Subcutaneous abdominal adipose tissue (tissue), 5 donors: Measurements from ENCODE around the gene MALAT1.
A peak's percentile ranks its signal among the peaks of the same experiment; 100 is the strongest.

Experiments
- H3K27ac ChIP-seq: one replicate; pipeline ENCODE4 v1.7.0; 2013; ENCODE audit warnings: low read depth, mild to moderate bottlenecking, inconsistent platforms, low read length, moderate library complexity
- H3K27me3 ChIP-seq, 5 donors: one replicate each; pipeline ENCODE4 v1.7.0; 2013; ENCODE audit warnings: low read length in 5 of 5, inconsistent platforms in 1 of 5; ENCODE audit not compliant: control insufficient read depth in 5 of 5, insufficient read depth in 4 of 5
- H3K36me3 ChIP-seq, 5 donors: one replicate each; pipeline ENCODE4 v1.7.0; 2013; ENCODE audit warnings: low read length in 5 of 5; ENCODE audit not compliant: control insufficient read depth in 5 of 5, insufficient read depth in 5 of 5
- H3K4me1 ChIP-seq, 5 donors: one replicate each; pipeline ENCODE4 v1.7.0; 2013; ENCODE audit warnings: low read length in 5 of 5, mild to moderate bottlenecking in 3 of 5, moderate library complexity in 1 of 5; ENCODE audit not compliant: control insufficient read depth in 5 of 5, insufficient read depth in 5 of 5
- H3K4me3 ChIP-seq, 5 donors: one replicate each; pipeline ENCODE4 v1.7.0; 2013; ENCODE audit warnings: low read length in 5 of 5, low read depth in 1 of 5
- H3K9ac ChIP-seq, 5 donors: one replicate each; pipeline ENCODE4 v1.7.0; 2013; ENCODE audit warnings: low read length in 5 of 5, mild to moderate bottlenecking in 4 of 5, moderate library complexity in 3 of 5
- H3K9me3 ChIP-seq, 5 donors: one replicate each; pipeline ENCODE4 v1.7.0; 2013; ENCODE audit warnings: low read length in 5 of 5; ENCODE audit not compliant: control insufficient read depth in 5 of 5
- donor health status: healthy.
- donor health status: healthy.
- donor health status: healthy.
- donor health status: healthy.
- donor health status: healthy.

Gene MALAT1

DNA sequence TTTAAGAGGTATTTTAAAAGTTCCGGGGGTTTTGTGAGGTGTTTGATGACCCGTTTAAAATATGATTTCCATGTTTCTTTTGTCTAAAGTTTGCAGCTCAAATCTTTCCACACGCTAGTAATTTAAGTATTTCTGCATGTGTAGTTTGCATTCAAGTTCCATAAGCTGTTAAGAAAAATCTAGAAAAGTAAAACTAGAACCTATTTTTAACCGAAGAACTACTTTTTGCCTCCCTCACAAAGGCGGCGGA lies 193 bp upstream of the MALAT1 start:
- no peaks in the 10 kb centered on the region for H3K9me3 ChIP-seq
- H3K27ac ChIP-seq = peak overlapping the region; percentile 99
- H3K4me3 ChIP-seq = peak overlapping the region; percentile 82 to 100 (median 100)
- peaks cover 11 to 53% (median 43%) of the 10 kb centered on the region in 5 donors for H3K4me1 ChIP-seq
- peak overlapping the region; percentile 97 to 100 (median 100) for H3K9ac ChIP-seq
- H3K27me3 ChIP-seq = no peaks in the 10 kb centered on the region
- H3K36me3 ChIP-seq = peaks cover 22 to 36% (median 25%) of the 10 kb centered on the region in 5 donors

GRCh38 chr11:65499713-65500386 lies 1.0 kb downstream of the MALAT1 start:
- no peaks in the 10 kb centered on the region for H3K27me3 ChIP-seq
- H3K4me1 ChIP-seq = peaks cover 9 to 53% (median 40%) of the 10 kb centered on the region in 5 donors
- peak overlapping the region; percentile 99 for H3K27ac ChIP-seq
- peak overlapping the region; percentile 82 to 100 (median 100) for H3K4me3 ChIP-seq
- peak overlapping the region; percentile 99 to 100 (median 100) for H3K9ac ChIP-seq
- no peaks in the 10 kb centered on the region for H3K9me3 ChIP-seq
- H3K36me3 ChIP-seq = peaks cover 34 to 48% (median 37%) of the 10 kb centered on the region in 5 donors

GRCh38 chr11:65500387-65501185 lies 1.7 kb downstream of the MALAT1 start:
- no peaks in the 10 kb centered on the region for H3K9me3 ChIP-seq
- peak overlapping the region; percentile 99 for H3K27ac ChIP-seq
- peak overlapping the region; percentile 82 to 100 (median 100) for H3K4me3 ChIP-seq
- peaks cover 39 to 55% (median 44%) of the 10 kb centered on the region in 5 donors for H3K36me3 ChIP-seq
- H3K9ac ChIP-seq = peak overlapping the region; percentile 99 to 100 (median 100)
- H3K27me3 ChIP-seq = no peaks in the 10 kb centered on the region
- peaks cover 13 to 57% (median 40%) of the 10 kb centered on the region in 5 donors for H3K4me1 ChIP-seq

GRCh38 chr11:65501186-65501471 lies 2.3 kb downstream of the MALAT1 start:
- Histone ChIP-seq H3K27me3 (no peaks in the 10 kb centered on the region), H3K9ac (peak overlapping the region; percentile 99 to 100 (median 100)), H3K4me3 (peak overlapping the region; percentile 82 to 100 (median 100)), H3K4me1 (peaks cover 14 to 57% (median 40%) of the 10 kb centered on the region in 5 donors), H3K9me3 (no peaks in the 10 kb centered on the region), H3K27ac (peak overlapping the region; percentile 99), H3K36me3 (peaks cover 42 to 60% (median 49%) of the 10 kb centered on the region in 5 donors)

- no peaks in the 10 kb centered on the region for H3K27me3 ChIP-seq
- H3K9me3 ChIP-seq = no peaks in the 10 kb centered on the region
- H3K36me3 ChIP-seq = peaks cover 42 to 63% (median 51%) of the 10 kb centered on the region in 5 donors
- H3K4me3 ChIP-seq = peak overlapping the region; percentile 82 to 100 (median 100)
- H3K27ac ChIP-seq = peak overlapping the region; percentile 99
- peak overlapping the region; percentile 99 to 100 (median 100) for H3K9ac ChIP-seq
- H3K4me1 ChIP-seq = peaks cover 12 to 57% (median 40%) of the 10 kb centered on the region in 5 donors
Measured at GRCh38 chr11:65501472-65502273, 2.8 kb downstream of the MALAT1 start.

- H3K27ac ChIP-seq = peak overlapping the region; percentile 99
- no peaks in the 10 kb centered on the region for H3K27me3 ChIP-seq
- H3K9ac ChIP-seq = peak overlapping the region; percentile 99 to 100 (median 100)
- peaks cover 6 to 57% (median 40%) of the 10 kb centered on the region in 5 donors for H3K4me1 ChIP-seq
- peaks cover 42 to 65% (median 51%) of the 10 kb centered on the region in 5 donors for H3K36me3 ChIP-seq
- H3K4me3 ChIP-seq = peak overlapping the region; percentile 82 to 100 (median 100)
- no peaks in the 10 kb centered on the region for H3K9me3 ChIP-seq
Measured at GRCh38 chr11:65502274-65502554, 3.4 kb downstream of the MALAT1 start.

- Histone ChIP-seq H3K36me3 (peaks cover 42 to 65% (median 51%) of the 10 kb centered on the region in 5 donors), H3K9ac (peak overlapping the region; percentile 63 to 100 (median 100)), H3K27me3 (no peaks in the 10 kb centered on the region), H3K4me1 (peaks cover 5 to 61% (median 42%) of the 10 kb centered on the region in 5 donors), H3K9me3 (no peaks in the 10 kb centered on the region), H3K27ac (peak overlapping the region; percentile 99), H3K4me3 (peak overlapping the region; percentile 82 to 100 (median 100))
Measured at GRCh38 chr11:65502555-65503367, 3.9 kb downstream of the MALAT1 start.

- H3K4me1 ChIP-seq = peaks cover 5 to 55% (median 37%) of the 10 kb centered on the region in 5 donors
- H3K27me3 ChIP-seq = no peaks in the 10 kb centered on the region
- peak overlapping the region; percentile 82 to 100 (median 100) for H3K4me3 ChIP-seq
- no peaks in the 10 kb centered on the region for H3K9me3 ChIP-seq
- peaks cover 42 to 65% (median 51%) of the 10 kb centered on the region in 5 donors for H3K36me3 ChIP-seq
- H3K9ac ChIP-seq = peak overlapping the region; percentile 63 to 100 (median 100)
- peak overlapping the region; percentile 99 for H3K27ac ChIP-seq
Measured at GRCh38 chr11:65503368-65503948, 4.6 kb downstream of the MALAT1 start.
